HG02763 (cell line): ENCODE results near the gene CNPY2.

ENCODE experiments used
- ATAC-seq: cut with Tn5 transposase; IDR thresholded peaks from one replicate; pipeline ENCODE4 v1.9.1; 2021; ENCODE audit warnings: mild to moderate bottlenecking, moderate library complexity; ENCODE audit not compliant: unreplicated experiment

Gene CNPY2

GRCh38 chr12:56260921-56261320, 54.9 kb downstream of the CNPY2 start:
- no peak for ATAC-seq

GRCh38 chr12:56260380-56260779, 55.4 kb downstream of the CNPY2 start:
- no peak for ATAC-seq
